ENCODE measurements around the gene VGLL4.

The VGLL4 gene

DNA sequence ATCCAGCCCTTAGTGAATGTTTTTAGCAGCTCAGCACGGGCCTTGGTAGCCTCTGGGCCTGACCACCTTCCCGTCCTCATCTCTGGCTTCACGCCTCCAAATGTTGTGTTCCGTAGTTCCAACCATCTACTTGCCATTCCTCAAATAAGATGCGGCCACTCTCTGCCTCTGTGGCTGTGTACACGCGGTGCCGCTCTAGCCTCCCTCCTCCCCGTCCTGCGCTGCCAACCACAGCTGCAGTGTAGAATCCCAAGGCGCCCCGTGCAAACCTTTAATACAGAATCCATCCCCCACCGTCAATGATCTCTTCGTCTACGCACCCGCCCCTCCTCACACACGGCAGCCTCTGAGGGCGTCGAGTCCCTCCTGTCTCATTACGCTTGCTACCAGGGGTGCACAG, 77.2 kb downstream of the VGLL4 start:
- no peak for DNase-seq (ENCODE audit: extremely low read depth, low read depth)
- TF ChIP-seq, protein P1, sequence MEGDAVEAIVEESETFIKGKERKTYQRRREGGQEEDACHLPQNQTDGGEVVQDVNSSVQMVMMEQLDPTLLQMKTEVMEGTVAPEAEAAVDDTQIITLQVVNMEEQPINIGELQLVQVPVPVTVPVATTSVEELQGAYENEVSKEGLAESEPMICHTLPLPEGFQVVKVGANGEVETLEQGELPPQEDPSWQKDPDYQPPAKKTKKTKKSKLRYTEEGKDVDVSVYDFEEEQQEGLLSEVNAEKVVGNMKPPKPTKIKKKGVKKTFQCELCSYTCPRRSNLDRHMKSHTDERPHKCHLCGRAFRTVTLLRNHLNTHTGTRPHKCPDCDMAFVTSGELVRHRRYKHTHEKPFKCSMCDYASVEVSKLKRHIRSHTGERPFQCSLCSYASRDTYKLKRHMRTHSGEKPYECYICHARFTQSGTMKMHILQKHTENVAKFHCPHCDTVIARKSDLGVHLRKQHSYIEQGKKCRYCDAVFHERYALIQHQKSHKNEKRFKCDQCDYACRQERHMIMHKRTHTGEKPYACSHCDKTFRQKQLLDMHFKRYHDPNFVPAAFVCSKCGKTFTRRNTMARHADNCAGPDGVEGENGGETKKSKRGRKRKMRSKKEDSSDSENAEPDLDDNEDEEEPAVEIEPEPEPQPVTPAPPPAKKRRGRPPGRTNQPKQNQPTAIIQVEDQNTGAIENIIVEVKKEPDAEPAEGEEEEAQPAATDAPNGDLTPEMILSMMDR (IDR thresholded peaks at IDR 0.05; ENCODE audit: low read depth, low read length): no peak

DNA sequence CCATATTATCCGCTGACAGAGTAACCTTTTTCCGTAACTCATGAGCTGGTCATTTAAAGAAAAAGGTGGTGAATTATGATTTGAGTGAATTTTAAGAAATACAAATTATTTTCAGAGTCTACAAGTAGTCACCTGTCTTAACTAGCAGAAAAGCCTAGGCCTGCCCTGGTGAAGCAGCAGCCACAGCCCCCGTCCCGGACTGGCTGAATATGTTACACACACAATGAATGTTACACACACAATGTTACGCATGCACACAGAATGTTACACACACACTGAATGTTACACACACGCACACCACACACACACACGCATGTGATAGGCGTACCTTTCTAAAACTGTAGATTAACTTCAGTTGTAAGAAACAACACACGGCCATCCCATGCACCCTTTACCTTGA, 77.8 kb downstream of the VGLL4 start:
- TF ChIP-seq, protein P1 (IDR thresholded peaks at IDR 0.05; ENCODE audit: low read depth, low read length): no peak

DNA sequence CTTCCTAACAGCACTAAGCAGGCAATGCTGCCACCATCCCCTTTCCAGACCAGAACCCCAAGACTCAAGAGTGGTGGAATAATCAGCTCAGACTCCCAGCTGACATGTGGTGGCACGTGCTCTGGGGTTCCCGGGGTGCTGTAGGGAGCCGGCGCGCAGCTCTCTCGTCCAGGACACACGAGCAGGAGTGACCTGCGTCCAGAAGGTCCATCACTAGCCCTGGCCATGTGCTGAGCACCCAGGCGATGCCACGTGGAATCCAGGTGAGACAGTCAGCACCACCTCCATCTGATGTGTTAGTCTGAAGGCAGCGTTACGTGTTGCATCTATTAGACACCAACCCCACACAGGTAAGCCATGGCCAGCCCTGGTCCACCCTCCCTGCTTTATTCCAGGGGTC, 78.2 kb downstream of the VGLL4 start:
- no peak for DNase-seq (ENCODE audit: extremely low read depth, low read depth)
- TF ChIP-seq, protein P1 (IDR thresholded peaks at IDR 0.05; ENCODE audit: low read depth, low read length): no peak

More for the DNA sequence above, 77.8 kb downstream of the VGLL4 start:
- DNase-seq (ENCODE audit: extremely low read depth, low read depth): no peak

- TF ChIP-seq, protein P1 (IDR thresholded peaks at IDR 0.05; ENCODE audit: low read depth, low read length): no peak
- no peak for DNase-seq (ENCODE audit: extremely low read depth, low read depth)
Observed at GRCh38 chr3:11565072-11565471, 78.6 kb downstream of the VGLL4 start.

DNA sequence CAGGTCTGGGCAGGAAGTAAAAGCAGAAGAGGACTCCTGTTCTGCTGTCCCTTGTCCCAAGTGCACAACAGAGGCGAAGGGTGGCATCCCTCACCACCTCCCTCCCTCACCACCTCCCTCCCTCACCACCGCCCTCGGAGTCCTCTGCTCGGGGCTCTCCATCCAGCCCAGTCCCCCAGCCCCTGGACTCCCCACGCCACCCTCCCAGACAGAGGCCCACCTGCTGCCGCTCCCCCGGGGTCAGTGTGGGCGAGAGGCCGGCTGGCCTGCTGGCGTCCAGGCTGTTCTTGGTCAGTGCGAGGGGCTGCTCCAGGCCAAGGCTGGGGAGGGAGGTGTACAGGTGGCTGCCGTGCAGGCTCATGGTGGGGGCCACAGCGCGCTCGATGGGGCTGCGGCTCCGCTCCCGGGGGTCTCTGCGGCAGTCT, 79.1 kb downstream of the VGLL4 start:
- DNase-seq (ENCODE audit: extremely low read depth, low read depth): no peak
- TF ChIP-seq, protein P1 (IDR thresholded peaks at IDR 0.05; ENCODE audit: low read depth, low read length): no peak

GRCh38 chr3:11563865-11564185, 79.9 kb downstream of the VGLL4 start:
- TF ChIP-seq, protein P1 (IDR thresholded peaks at IDR 0.05; ENCODE audit: low read depth, low read length): no peak
- DNase-seq (ENCODE audit: extremely low read depth, low read depth): no peak

DNA sequence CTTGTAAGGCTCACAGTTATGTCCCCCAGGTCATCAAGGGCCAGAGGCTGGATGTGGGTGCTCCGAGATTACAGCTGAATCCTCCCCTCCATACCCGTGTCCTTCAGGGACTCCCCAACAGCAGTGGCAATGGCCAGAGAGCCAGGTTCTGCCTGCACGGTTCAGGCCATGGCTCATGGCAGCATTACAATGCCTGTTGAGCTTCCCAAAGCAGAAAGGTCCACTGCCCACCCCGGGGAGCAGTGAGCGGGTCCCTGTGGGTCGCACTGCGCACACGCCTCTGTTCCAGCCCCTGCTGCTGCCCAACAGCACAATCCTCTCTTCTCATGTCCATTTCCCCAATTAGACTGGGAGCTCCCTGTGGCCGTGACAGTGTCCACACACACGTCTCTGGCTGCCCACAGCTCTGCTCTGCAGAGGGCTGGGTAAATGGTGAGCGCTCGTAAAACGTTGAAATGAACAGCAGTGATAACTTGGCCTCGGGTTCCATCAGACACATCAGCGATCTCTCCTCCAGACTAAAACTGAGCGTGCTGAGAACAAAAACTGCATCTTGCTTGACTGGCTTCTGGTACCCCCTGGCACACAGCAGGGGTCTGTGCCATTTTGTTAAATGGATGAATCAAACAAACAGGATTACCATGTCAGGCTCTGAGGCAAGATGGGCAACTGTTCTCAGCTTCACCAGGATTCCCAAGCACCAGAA, 80.4 kb downstream of the VGLL4 start:
- no peak for DNase-seq (ENCODE audit: extremely low read depth, low read depth)
- TF ChIP-seq, protein P1 (IDR thresholded peaks at IDR 0.05; ENCODE audit: low read depth, low read length): no peak

Data from AG09319 (cell line).